HCT116 (cell line): ENCODE measurements around the gene FMN1.

Experiments
- CEBPB ChIP-seq: IDR thresholded peaks from 2 replicates; pipeline ENCODE4 v1.6.1; 2012; ENCODE audit warnings: low read depth
- CTCF ChIP-seq, 3 experiments: fragments of 200-600 bp in 1 of 3; sonication (generic) in 1 of 3; IDR thresholded peaks in 2 of 3; conservative IDR thresholded peaks in 1 of 3; 2 replicates each; pipeline ENCODE4 v1.5.1; 2012 to 2017; ENCODE audit warnings: low read depth in 2 of 3, low read length in 2 of 3, antibody characterized with exemption in 1 of 3, borderline replicate concordance in 1 of 3, control low read depth in 1 of 3, mild to moderate bottlenecking in 1 of 3, mixed read lengths in 1 of 3, mixed run types in 1 of 3, moderate library complexity in 1 of 3; ENCODE audit not compliant: insufficient read depth in 1 of 3
- EGR1 ChIP-seq: IDR thresholded peaks from 2 replicates; pipeline ENCODE4 v1.6.1; 2012; ENCODE audit warnings: low read depth
- ELF1 ChIP-seq: IDR thresholded peaks from 2 replicates; pipeline ENCODE4 v1.6.1; 2012; ENCODE audit warnings: low read depth, borderline replicate concordance
- EZH2 ChIP-seq: fragments of 200-600 bp; sonication (generic); IDR thresholded peaks from 2 replicates; pipeline ENCODE4 v1.6.1; 2017; ENCODE audit warnings: antibody characterized with exemption, mixed run types
- MAX ChIP-seq: IDR thresholded peaks from 2 replicates; pipeline ENCODE4 v1.6.1; 2012
- POLR2A ChIP-seq: IDR thresholded peaks from 2 replicates; pipeline ENCODE4 v1.7.0; 2011; ENCODE audit warnings: borderline replicate concordance; ENCODE audit not compliant: insufficient read depth, insufficient read length; ENCODE audit errors: extremely low read depth
- POLR2AphosphoS5 ChIP-seq: IDR thresholded peaks from 2 replicates; pipeline ENCODE4 v1.6.1; 2011; ENCODE audit warnings: mild to moderate bottlenecking, low read depth, low read length, moderate library complexity
- REST ChIP-seq: IDR thresholded peaks from 2 replicates; pipeline ENCODE4 v1.6.1; 2012; ENCODE audit warnings: low read depth
- SIN3A ChIP-seq: IDR thresholded peaks from 2 replicates; pipeline ENCODE4 v1.6.1; 2012; ENCODE audit warnings: low read depth
- SP1 ChIP-seq: IDR thresholded peaks from 2 replicates; pipeline ENCODE4 v1.6.1; 2012; ENCODE audit warnings: low read depth
- SRF ChIP-seq: IDR thresholded peaks from 2 replicates; pipeline ENCODE4 v1.6.1; 2012; ENCODE audit warnings: low read depth
- TCF7L2 ChIP-seq: IDR thresholded peaks from 2 replicates; pipeline ENCODE4 v1.7.0; 2011; ENCODE audit warnings: borderline replicate concordance, inconsistent platforms; ENCODE audit not compliant: insufficient read depth, insufficient read length; ENCODE audit errors: extremely low read depth
- ZBTB33 ChIP-seq: IDR thresholded peaks from 2 replicates; pipeline ENCODE4 v1.6.1; 2011; ENCODE audit warnings: mild to moderate bottlenecking, low read length, moderate library complexity; ENCODE audit not compliant: insufficient replicate concordance; ENCODE audit errors: extremely low read depth

- TF ChIP-seq SIN3A (no peak), CTCF (IDR thresholded peaks at IDR 0.05 in 2 of 3, conservative IDR thresholded peaks at IDR 0.05 in 1 of 3; ENCODE audit: borderline replicate concordance in 1 of 3, insufficient read depth in 1 of 3, low read depth in 2 of 3, low read length in 2 of 3) (no peak), POLR2AphosphoS5 (no peak), EZH2 (no peak), REST (no peak), MAX (no peak), TCF7L2 (no peak), POLR2A (no peak), ELF1 (no peak), EGR1 (no peak), ZBTB33 (no peak), SRF (no peak), SP1 (no peak), CEBPB (no peak)
These were observed 290.1 kb downstream of the FMN1 start for GRCh38 chr15:32904448-32904847.
